Tibial nerve (tissue), 4 donors: Measurements from ENCODE around the gene SMG6. TPM values are rescaled to one million over a fixed set of nuclear protein-coding genes. Genes with fewer than 3 reads are reported as not detected.

ENCODE experiments used
- DNase-seq, 2 donors: peaks; one replicate each; pipeline ENCODE4 v3.0.0-alpha.2; 2019; ENCODE audit warnings: low spot score in 2 of 2
- H3K27ac ChIP-seq, 4 donors: fragments of 200-600 bp; sonication (generic) in 3 of 4; one replicate each; pipeline ENCODE4 v1.5.1; 2017 to 2019; ENCODE audit warnings: mild to moderate bottlenecking in 1 of 4
- H3K27me3 ChIP-seq, 2 donors: fragments of 200-600 bp; sonication (generic) in 1 of 2; one replicate each; pipeline versions ENCODE4 v1.5.1 to v1.6.0; 2017 to 2019
- H3K36me3 ChIP-seq, 3 donors: fragments of 200-600 bp; sonication (generic); one replicate each; pipeline ENCODE4 v1.5.1; 2018 to 2019
- H3K4me1 ChIP-seq, 4 donors: fragments of 200-600 bp; sonication (generic) in 3 of 4; one replicate each; pipeline ENCODE4 v1.5.1; 2017 to 2019
- H3K4me3 ChIP-seq, 4 donors: fragments of 200-600 bp; sonication (generic) in 3 of 4; one replicate each; pipeline ENCODE4 v1.5.1; 2017 to 2019; ENCODE audit warnings: mild to moderate bottlenecking in 1 of 4, moderate library complexity in 1 of 4
- H3K9me3 ChIP-seq, 4 donors: fragments of 200-600 bp; sonication (generic) in 3 of 4; one replicate each; pipeline ENCODE4 v1.5.1; 2017 to 2019
- CTCF ChIP-seq, 5 experiments: fragments of 200-600 bp in 3 of 5; fragments of 450-650 bp in 2 of 5; sonication (generic) in 3 of 5; IDR thresholded peaks; one replicate each; pipeline ENCODE4 v1.5.1; 2016 to 2019; ENCODE audit warnings: antibody characterized with exemption in 5 of 5, mild to moderate bottlenecking in 3 of 5, moderate library complexity in 2 of 5
- EP300 ChIP-seq, 2 donors: sonication (generic); formaldehyde crosslinking; IDR thresholded peaks; one replicate each; pipeline ENCODE4 v1.6.1; 2017; ENCODE audit warnings: antibody characterized with exemption in 2 of 2, mild to moderate bottlenecking in 1 of 2
- POLR2A ChIP-seq, 2 donors: fragments of 450-650 bp; IDR thresholded peaks; one replicate each; pipeline ENCODE4 v1.6.1; 2017; ENCODE audit warnings: antibody characterized with exemption in 2 of 2, mild to moderate bottlenecking in 2 of 2, moderate library complexity in 2 of 2
- WGBS, 2 donors: methylation state at CpG; one replicate each; pipeline ENCODE4 v1.1.5; 2018; 5-methylcytosine and 5-hydroxymethylcytosine counted together
- total RNA-seq, 4 donors: library from RNA; depleted of rRNA; stranded (reverse); fragments of >200 nt; gene quantifications; one replicate each; pipeline ENCODE4 v1.1.0, GENCODE V29; 2016

The SMG6 gene
- total RNA-seq, 4 donors from 2014 or later, result 29.5 to 86.5 (median 40.1) TPM

- Histone ChIP-seq H3K27ac (peak overlapping the region; percentile 66 to 92 (median 92)), H3K9me3 (no peaks in the 10 kb centered on the region), H3K4me1 (peaks cover 0 to 92% (median 57%) of the 10 kb centered on the region in 4 donors), H3K36me3 (peaks cover 0 to 81% (median 0%) of the 10 kb centered on the region in 3 donors), H3K4me3 (no peak overlapping the region), H3K27me3 (peaks cover 0 to 17% of the 10 kb centered on the region in 2 donors)
- no peak for DNase-seq
- TF ChIP-seq POLR2A (IDR thresholded peaks at IDR 0.05) (no peak), CTCF (IDR thresholded peaks at IDR 0.05) (no peak), EP300 (IDR thresholded peaks at IDR 0.05) (no peak)
- WGBS, 2 donors, result 62 to 70% methylated on average over 6 of the region's 6 CpGs
Measured at GRCh38 chr17:2060385-2060658, 243.3 kb downstream of the SMG6 start.

- peaks cover 0 to 22% of the 10 kb centered on the region in 2 donors for H3K27me3 ChIP-seq
- H3K36me3 ChIP-seq, result peaks cover 0 to 76% (median 0%) of the 10 kb centered on the region in 3 donors
- no peak for DNase-seq
- peak overlapping the region; percentile 66 to 92 (median 92) for H3K27ac ChIP-seq
- no peak for TF ChIP-seq CTCF (IDR thresholded peaks at IDR 0.05)
- no peak for TF ChIP-seq EP300 (IDR thresholded peaks at IDR 0.05)
- TF ChIP-seq POLR2A (IDR thresholded peaks at IDR 0.05), result no peak
- H3K4me1 ChIP-seq, result peaks cover 0 to 91% (median 57%) of the 10 kb centered on the region in 4 donors
- WGBS, 2 donors, result 66 to 69% methylated on average over 21 of the region's 21 CpGs
- H3K4me3 ChIP-seq, result peak overlapping the region in 2 of 4 donors; percentile 46 to 69
- H3K9me3 ChIP-seq, result no peaks in the 10 kb centered on the region
Measured at GRCh38 chr17:2059547-2060384, 243.8 kb downstream of the SMG6 start.

- Histone ChIP-seq H3K4me1 (peaks cover 0 to 91% (median 56%) of the 10 kb centered on the region in 4 donors), H3K27me3 (peaks cover 0 to 26% of the 10 kb centered on the region in 2 donors), H3K36me3 (peaks cover 0 to 67% (median 0%) of the 10 kb centered on the region in 3 donors), H3K4me3 (peak overlapping the region in 3 of 4 donors; percentile 13 to 69 (median 46)), H3K27ac (peak overlapping the region; percentile 76 to 92 (median 92)), H3K9me3 (no peaks in the 10 kb centered on the region)
- 22% methylated on average over 26 to 28 of the region's 78 CpGs for WGBS, 2 donors
- DNase-seq, result peak; percentile 69 to 72
- TF ChIP-seq EP300 (IDR thresholded peaks at IDR 0.05) (no peak), CTCF (IDR thresholded peaks at IDR 0.05) (peak; percentile 64 to 92 (median 72))
Measured at GRCh38 chr17:2058586-2059546, 244.7 kb downstream of the SMG6 start.

GRCh38 chr17:2057760-2058585 is 245.6 kb downstream of the SMG6 start:
- Histone ChIP-seq H3K27ac (peak overlapping the region; percentile 76 to 92 (median 92)), H3K36me3 (peaks cover 0 to 58% (median 0%) of the 10 kb centered on the region in 3 donors), H3K27me3 (peaks cover 0 to 26% of the 10 kb centered on the region in 2 donors), H3K4me3 (peak overlapping the region in 3 of 4 donors; percentile 46 to 69 (median 49)), H3K4me1 (peaks cover 0 to 91% (median 49%) of the 10 kb centered on the region in 4 donors), H3K9me3 (no peaks in the 10 kb centered on the region)
- peak in 1 of 2 donors; percentile 49 for TF ChIP-seq EP300 (IDR thresholded peaks at IDR 0.05)
- no peak for TF ChIP-seq POLR2A (IDR thresholded peaks at IDR 0.05)
- no peak for TF ChIP-seq CTCF (IDR thresholded peaks at IDR 0.05)
- no peak for DNase-seq
- WGBS, 2 donors, result 37 to 50% methylated on average over 40 to 53 of the region's 98 CpGs
